Fibroblast of pulmonary artery (primary cell): Measurements from ENCODE around the gene NTRK2.

Experiments
- DNase-seq: peaks from one replicate; pipeline ENCODE4 v3.0.0-alpha.2; 2010; ENCODE audit warnings: low read depth
- H3K4me3 ChIP-seq: replicated peaks from 2 replicates; pipeline ENCODE4 v1.5.1; 2011; ENCODE audit warnings: low read depth, mild to moderate bottlenecking, control low read depth, low read length, moderate library complexity
- CTCF ChIP-seq: IDR thresholded peaks from 2 replicates; pipeline ENCODE4 v1.5.1; 2011; ENCODE audit warnings: mild to moderate bottlenecking, control low read depth, low read length, inconsistent platforms; ENCODE audit errors: missing control alignments

The NTRK2 gene

GRCh38 chr9:84974855-84975254 is 305.3 kb downstream of the NTRK2 start:
- no peak overlapping the region for H3K4me3 ChIP-seq
- DNase-seq: no peak
- TF ChIP-seq CTCF: no peak

GRCh38 chr9:84975926-84976325 is 306.4 kb downstream of the NTRK2 start:
- no peak for DNase-seq
- no peak for TF ChIP-seq CTCF
- H3K4me3 ChIP-seq: no peak overlapping the region

GRCh38 chr9:84978661-84979060 is 309.1 kb downstream of the NTRK2 start:
- TF ChIP-seq CTCF: no peak
- H3K4me3 ChIP-seq: no peak overlapping the region
- DNase-seq: no peak

GRCh38 chr9:84983749-84984148 is 314.2 kb downstream of the NTRK2 start:
- no peak for DNase-seq
- no peak overlapping the region for H3K4me3 ChIP-seq
- no peak for TF ChIP-seq CTCF

- no peak overlapping the region for H3K4me3 ChIP-seq
- TF ChIP-seq CTCF: no peak
- DNase-seq: no peak
Measured at GRCh38 chr9:84988621-84989020, 319.1 kb downstream of the NTRK2 start.

- DNase-seq: no peak
- no peak overlapping the region for H3K4me3 ChIP-seq
- TF ChIP-seq CTCF: no peak
Measured at GRCh38 chr9:84990416-84990815, 320.9 kb downstream of the NTRK2 start.

- no peak overlapping the region for H3K4me3 ChIP-seq
- TF ChIP-seq CTCF: no peak
- no peak for DNase-seq
Measured at GRCh38 chr9:84990850-84991513, 321.5 kb downstream of the NTRK2 start.
